Naive thymus-derived CD4-positive, alpha-beta T cell (primary cell): ENCODE results near the gene NOVA1. TPM values are rescaled to one million over a fixed set of nuclear protein-coding genes. Genes with fewer than 3 reads are reported as not detected.

ENCODE experiments used
- ATAC-seq: fragments of 150-1000 bp; cut with Tn5 transposase; 2 replicates; pipeline ENCODE4 v1.10.0; 2021; ENCODE audit warnings: mild to moderate bottlenecking, moderate library complexity
- CTCF ChIA-PET: fragments of 350-600 bp; sonication (Branson Sonifier 250); formaldehyde crosslinking; loops from one replicate; lab custom pipeline; 2021; ENCODE audit warnings: antibody characterized with exemption; lab: Charles Lee
- POLR2A ChIA-PET: fragments of 350-600 bp; sonication (Branson Sonifier 250); formaldehyde crosslinking; loops from one replicate; lab custom pipeline; 2021; ENCODE audit warnings: antibody characterized with exemption, inconsistent platforms; lab: Charles Lee
- DNase-seq, 9 donors: peaks; one replicate each; pipeline versions ENCODE4 v3.0.0 to v3.0.0-alpha.2; 2020 to 2022; ENCODE audit warnings: mixed read lengths in 1 of 9
- H3K27ac ChIP-seq: one replicate; pipeline ENCODE4 v1.7.0; 2013; ENCODE audit warnings: mild to moderate bottlenecking, low read depth, low read length, moderate library complexity
- H3K27me3 ChIP-seq, 2 donors: one replicate each; pipeline ENCODE4 v1.7.0; 2013; ENCODE audit warnings: low read length in 2 of 2, mild to moderate bottlenecking in 2 of 2, moderate library complexity in 2 of 2; ENCODE audit not compliant: control insufficient read depth in 2 of 2, insufficient read depth in 2 of 2
- H3K36me3 ChIP-seq, 3 experiments: 1 replicate in 2 of 3; 2 replicates in 1 of 3; pipeline ENCODE4 v1.7.0; 2013; ENCODE audit warnings: low read length in 3 of 3, mild to moderate bottlenecking in 3 of 3, moderate library complexity in 1 of 3; ENCODE audit not compliant: insufficient read depth in 3 of 3, control insufficient read depth in 2 of 3
- H3K4me1 ChIP-seq, 2 donors: one replicate each; pipeline ENCODE4 v1.7.0; 2013; ENCODE audit warnings: low read length in 2 of 2, mild to moderate bottlenecking in 2 of 2, moderate library complexity in 1 of 2; ENCODE audit not compliant: control insufficient read depth in 2 of 2, insufficient read depth in 2 of 2
- H3K4me3 ChIP-seq: 2 replicates; pipeline ENCODE4 v1.7.0; 2013; ENCODE audit warnings: mild to moderate bottlenecking, low read length
- H3K9me3 ChIP-seq, 3 experiments: 1 replicate in 2 of 3; 2 replicates in 1 of 3; pipeline ENCODE4 v1.7.0; 2013; ENCODE audit warnings: low read length in 3 of 3; ENCODE audit not compliant: control insufficient read depth in 2 of 3
- H3K27ac Mint-ChIP-seq, 9 donors: one replicate each; pipeline ENCODE4 v1.8.0; 2020 to 2022; ENCODE audit warnings: mixed read lengths in 9 of 9, mild to moderate bottlenecking in 8 of 9, moderate library complexity in 5 of 9, inconsistent platforms in 2 of 9
- H3K27me3 Mint-ChIP-seq, 5 donors: one replicate each; pipeline ENCODE4 v1.8.0; 2021 to 2022; ENCODE audit warnings: mixed read lengths in 5 of 5, mild to moderate bottlenecking in 1 of 5
- H3K36me3 Mint-ChIP-seq, 5 donors: one replicate each; pipeline ENCODE4 v1.8.0; 2020 to 2022; ENCODE audit warnings: mixed read lengths in 5 of 5, mild to moderate bottlenecking in 3 of 5, inconsistent platforms in 1 of 5
- H3K4me1 Mint-ChIP-seq, 7 donors: one replicate each; pipeline ENCODE4 v1.8.0; 2020 to 2022; ENCODE audit warnings: mixed read lengths in 7 of 7, mild to moderate bottlenecking in 3 of 7, inconsistent platforms in 1 of 7
- H3K4me3 Mint-ChIP-seq, 10 donors: one replicate each; pipeline ENCODE4 v1.8.0; 2020 to 2022; ENCODE audit warnings: mild to moderate bottlenecking in 10 of 10, mixed read lengths in 10 of 10, moderate library complexity in 6 of 10, inconsistent platforms in 2 of 10
- H3K9me3 Mint-ChIP-seq, 11 donors: one replicate each; pipeline ENCODE4 v1.8.0; 2020 to 2022; ENCODE audit warnings: mixed read lengths in 11 of 11, mild to moderate bottlenecking in 4 of 11, inconsistent platforms in 1 of 11, moderate library complexity in 1 of 11
- intact Hi-C, 2 donors: fragments of 100-400 bp; cut with micrococcal nuclease; formaldehyde crosslinking; loops; one replicate each; pipeline ENCODE4 v1.15.1; 2023
- polyA plus RNA-seq, 2 donors: library from polyadenylated mRNA; unstranded; fragments of 300-500 nt; fragmentation: Illumina TruSeq; gene quantifications; one replicate each; pipeline ENCODE4 v1.2.3, GENCODE V29; 2021
- total RNA-seq, 6 experiments: library from RNA in 5 of 6; stranded (reverse) in 5 of 6; gene quantifications; 1 replicate in 5 of 6; 2 replicates in 1 of 6; pipeline ENCODE4 v1.2.3 and lab custom pipeline; 2021 to 2026

NOVA1 gene
- total and polyA plus RNA-seq, 7 experiments from 2014 or later, result 0.24 to 0.37 TPM; not detected in 5

GRCh38 chr14:26621807-26622560 lies 24.2 kb upstream of the NOVA1 start:
- H3K27me3 ChIP-seq, result no peaks in the 10 kb centered on the region
- Mint-ChIP-seq H3K9me3 (peaks cover 0 to 26% (median 9%) of the 10 kb centered on the region in 11 donors), H3K36me3 (no peaks in the 10 kb centered on the region), H3K4me1 (no peaks in the 10 kb centered on the region), H3K27ac (no peak overlapping the region), H3K27me3 (no peaks in the 10 kb centered on the region), H3K4me3 (no peak overlapping the region)
- no peaks in the 10 kb centered on the region for H3K4me1 ChIP-seq
- ChIA-PET POLR2A (no interaction called here), CTCF (no interaction called here)
- no peak overlapping the region for H3K4me3 ChIP-seq
- H3K36me3 ChIP-seq, result no peaks in the 10 kb centered on the region
- H3K9me3 ChIP-seq, result no peaks in the 10 kb centered on the region
- intact Hi-C loops, result no loop called here
- no peak overlapping the region for H3K27ac ChIP-seq
- no peak for DNase-seq
- ATAC-seq, result no peak

- H3K27me3 ChIP-seq, result no peaks in the 10 kb centered on the region
- H3K4me1 Mint-ChIP-seq, result no peaks in the 10 kb centered on the region
- no peaks in the 10 kb centered on the region for H3K9me3 ChIP-seq
- POLR2A ChIA-PET, result no interaction called here
- H3K27ac ChIP-seq, result no peak overlapping the region
- H3K4me1 ChIP-seq, result no peaks in the 10 kb centered on the region
- peaks cover 0 to 24% (median 7%) of the 10 kb centered on the region in 11 donors for H3K9me3 Mint-ChIP-seq
- H3K27me3 Mint-ChIP-seq, result no peaks in the 10 kb centered on the region
- intact Hi-C loops, result no loop called here
- DNase-seq, result no peak
- no peaks in the 10 kb centered on the region for H3K36me3 ChIP-seq
- no peaks in the 10 kb centered on the region for H3K36me3 Mint-ChIP-seq
- H3K4me3 Mint-ChIP-seq, result no peak overlapping the region
- CTCF ChIA-PET, result no interaction called here
- no peak overlapping the region for H3K27ac Mint-ChIP-seq
- no peak overlapping the region for H3K4me3 ChIP-seq
- no peak for ATAC-seq
Measured at GRCh38 chr14:26621364-26621763, 23.5 kb upstream of the NOVA1 start.

DNA sequence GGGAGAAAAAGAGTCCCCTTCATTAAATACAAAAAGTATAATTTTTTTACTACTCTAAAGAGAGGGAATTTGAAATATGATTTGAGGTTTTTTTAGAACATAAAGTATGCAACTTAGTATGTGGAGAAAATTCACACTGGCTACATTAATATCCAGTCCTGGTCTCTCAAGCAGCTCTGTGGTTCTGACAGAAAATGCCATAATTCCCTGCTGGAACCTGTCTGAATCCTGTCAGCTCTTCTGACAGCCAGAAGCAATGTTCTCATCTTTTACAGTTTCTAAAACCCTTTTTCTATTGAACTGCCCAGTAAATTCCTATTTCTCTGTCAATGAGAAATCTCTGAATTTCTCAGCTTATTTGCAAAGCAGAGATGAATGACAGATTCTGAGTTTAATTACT lies 13.4 kb upstream of the NOVA1 start:
- ATAC-seq (no peak), DNase-seq (no peak)
- no peaks in the 10 kb centered on the region for H3K27me3 Mint-ChIP-seq
- Histone ChIP-seq H3K36me3 (no peaks in the 10 kb centered on the region), H3K4me1 (no peaks in the 10 kb centered on the region), H3K27me3 (no peaks in the 10 kb centered on the region), H3K4me3 (no peak overlapping the region), H3K9me3 (no peaks in the 10 kb centered on the region), H3K27ac (no peak overlapping the region)
- H3K36me3 Mint-ChIP-seq, result no peaks in the 10 kb centered on the region
- ChIA-PET CTCF (no interaction called here), POLR2A (no interaction called here)
- peaks cover 0 to 22% (median 8%) of the 10 kb centered on the region in 11 donors for H3K9me3 Mint-ChIP-seq
- H3K4me1 Mint-ChIP-seq, result no peaks in the 10 kb centered on the region
- H3K27ac Mint-ChIP-seq, result no peak overlapping the region
- intact Hi-C loops, result no loop called here
- no peak overlapping the region for H3K4me3 Mint-ChIP-seq

GRCh38 chr14:26606729-26607312 lies 9.0 kb upstream of the NOVA1 start:
- DNase-seq, result no peak
- Mint-ChIP-seq H3K4me3 (no peak overlapping the region), H3K9me3 (peaks cover 0 to 23% (median 6%) of the 10 kb centered on the region in 11 donors), H3K36me3 (no peaks in the 10 kb centered on the region), H3K4me1 (no peaks in the 10 kb centered on the region), H3K27ac (no peak overlapping the region), H3K27me3 (no peaks in the 10 kb centered on the region)
- POLR2A ChIA-PET, result no interaction called here
- Histone ChIP-seq H3K36me3 (no peaks in the 10 kb centered on the region), H3K4me1 (no peaks in the 10 kb centered on the region), H3K9me3 (no peaks in the 10 kb centered on the region), H3K27ac (no peak overlapping the region), H3K4me3 (no peak overlapping the region), H3K27me3 (no peaks in the 10 kb centered on the region)
- ATAC-seq, result no peak
- intact Hi-C loops, result no loop called here
- CTCF ChIA-PET, result no interaction called here

DNA sequence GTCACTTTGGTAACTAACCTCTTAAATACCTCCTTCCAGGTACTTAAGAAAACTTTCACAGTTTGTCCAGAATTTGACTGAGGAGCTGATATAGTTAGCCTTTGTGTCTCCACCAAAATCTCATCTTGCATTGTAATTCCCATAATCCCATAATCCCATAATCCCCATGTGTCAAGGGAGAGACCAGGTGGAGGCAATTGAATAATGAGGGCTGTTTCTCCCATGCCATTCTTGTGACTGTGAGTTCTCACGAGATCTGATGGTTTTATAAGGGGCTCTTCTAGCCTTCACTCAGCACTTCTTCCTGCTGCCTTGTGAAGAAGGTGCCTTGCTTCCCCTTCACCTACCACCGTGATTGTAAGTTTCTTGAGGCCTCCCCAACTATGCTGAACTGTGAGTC lies 7.8 kb upstream of the NOVA1 start:
- H3K4me1 ChIP-seq, result no peaks in the 10 kb centered on the region
- H3K27ac ChIP-seq, result no peak overlapping the region
- CTCF ChIA-PET, result no interaction called here
- no peaks in the 10 kb centered on the region for H3K9me3 ChIP-seq
- H3K36me3 Mint-ChIP-seq, result no peaks in the 10 kb centered on the region
- no peak overlapping the region for H3K27ac Mint-ChIP-seq
- H3K27me3 Mint-ChIP-seq, result no peaks in the 10 kb centered on the region
- POLR2A ChIA-PET, result no interaction called here
- no peaks in the 10 kb centered on the region for H3K27me3 ChIP-seq
- ATAC-seq (no peak), DNase-seq (no peak)
- H3K9me3 Mint-ChIP-seq, result peaks cover 0 to 24% (median 4%) of the 10 kb centered on the region in 11 donors
- H3K36me3 ChIP-seq, result no peaks in the 10 kb centered on the region
- H3K4me3 ChIP-seq, result no peak overlapping the region
- intact Hi-C loops, result no loop called here
- H3K4me3 Mint-ChIP-seq, result no peak overlapping the region
- H3K4me1 Mint-ChIP-seq, result no peaks in the 10 kb centered on the region

- Mint-ChIP-seq H3K9me3 (peaks cover 0 to 36% (median 9%) of the 10 kb centered on the region in 11 donors), H3K27ac (no peak overlapping the region), H3K27me3 (peaks cover 14 to 22% (median 21%) of the 10 kb centered on the region in 5 donors), H3K4me3 (no peak overlapping the region), H3K36me3 (peaks cover 0 to 3% (median 0%) of the 10 kb centered on the region in 5 donors), H3K4me1 (no peaks in the 10 kb centered on the region)
- ATAC-seq (no peak), DNase-seq (no peak)
- H3K27ac ChIP-seq, result no peak overlapping the region
- H3K4me1 ChIP-seq, result no peaks in the 10 kb centered on the region
- peaks cover 0 to 4% of the 10 kb centered on the region in 2 donors for H3K27me3 ChIP-seq
- ChIA-PET CTCF (no interaction called here), POLR2A (no interaction called here)
- no peaks in the 10 kb centered on the region for H3K9me3 ChIP-seq
- H3K36me3 ChIP-seq, result no peaks in the 10 kb centered on the region
- intact Hi-C loops, result no loop called here
- no peak overlapping the region for H3K4me3 ChIP-seq
Measured at GRCh38 chr14:26602902-26603301, 5.1 kb upstream of the NOVA1 start.

GRCh38 chr14:26601856-26602255 lies 4.0 kb upstream of the NOVA1 start:
- ChIA-PET POLR2A (no interaction called here), CTCF (no interaction called here)
- Mint-ChIP-seq H3K27ac (no peak overlapping the region), H3K4me3 (no peak overlapping the region), H3K27me3 (peaks cover 19 to 30% (median 22%) of the 10 kb centered on the region in 5 donors), H3K36me3 (peaks cover 0 to 3% (median 0%) of the 10 kb centered on the region in 5 donors), H3K4me1 (peaks cover 0 to 5% (median 0%) of the 10 kb centered on the region in 7 donors), H3K9me3 (peaks cover 0 to 34% (median 9%) of the 10 kb centered on the region in 11 donors)
- Histone ChIP-seq H3K4me1 (no peaks in the 10 kb centered on the region), H3K36me3 (no peaks in the 10 kb centered on the region), H3K4me3 (no peak overlapping the region), H3K27ac (no peak overlapping the region), H3K27me3 (peaks cover 0 to 4% of the 10 kb centered on the region in 2 donors), H3K9me3 (no peaks in the 10 kb centered on the region)
- ATAC-seq, result no peak
- intact Hi-C loops, result no loop called here
- no peak for DNase-seq
